Esophagus muscularis mucosa (tissue), 4 donors: ENCODE data around the gene CAGE1. TPM values are rescaled to one million over a fixed set of nuclear protein-coding genes. Genes with fewer than 3 reads are reported as not detected.

ENCODE experiments used
- DNase-seq: peaks from one replicate; pipeline ENCODE4 v3.0.0-alpha.2; 2017; ENCODE audit errors: extremely low spot score
- H3K27ac ChIP-seq, 4 donors: fragments of 200-600 bp; sonication (generic); replicated peaks in 1 of 4; 1 replicate in 3 of 4; 2 replicates in 1 of 4; pipeline ENCODE4 v1.5.1; 2016 to 2019; ENCODE audit warnings: mild to moderate bottlenecking in 1 of 4
- H3K27me3 ChIP-seq, 4 donors: fragments of 200-600 bp; sonication (generic); one replicate each; pipeline versions ENCODE4 v1.5.1 to v1.6.0; 2016 to 2019
- H3K36me3 ChIP-seq, 4 donors: fragments of 200-600 bp; sonication (generic); one replicate each; pipeline ENCODE4 v1.5.1; 2016 to 2019
- H3K4me1 ChIP-seq, 4 donors: fragments of 200-600 bp; sonication (generic); one replicate each; pipeline ENCODE4 v1.5.1; 2016 to 2019
- H3K4me3 ChIP-seq, 4 donors: fragments of 200-600 bp; sonication (generic); 1 replicate in 2 of 4; 2 replicates in 2 of 4; pipeline ENCODE4 v1.5.1; 2016 to 2019; ENCODE audit warnings: mild to moderate bottlenecking in 4 of 4, moderate library complexity in 1 of 4
- H3K9me3 ChIP-seq, 4 donors: fragments of 200-600 bp; sonication (generic); 1 replicate in 3 of 4; 2 replicates in 1 of 4; pipeline ENCODE4 v1.5.1; 2016 to 2019
- CTCF ChIP-seq, 3 experiments: fragments of 200-600 bp in 2 of 3; fragments of 450-650 bp in 1 of 3; sonication (generic) in 2 of 3; IDR thresholded peaks; one replicate each; pipeline ENCODE4 v1.5.1; 2017 to 2019; ENCODE audit warnings: antibody characterized with exemption in 3 of 3, mild to moderate bottlenecking in 2 of 3, moderate library complexity in 1 of 3
- EP300 ChIP-seq: sonication (generic); formaldehyde crosslinking; IDR thresholded peaks from one replicate; pipeline ENCODE4 v1.6.1; 2017; ENCODE audit warnings: antibody characterized with exemption
- POLR2A ChIP-seq: fragments of 450-650 bp; IDR thresholded peaks from one replicate; pipeline ENCODE4 v1.6.1; 2017; ENCODE audit warnings: antibody characterized with exemption, moderate library complexity, mild to moderate bottlenecking, low read depth
- POLR2AphosphoS5 ChIP-seq, 2 donors: sonication (generic); formaldehyde crosslinking; IDR thresholded peaks; one replicate each; pipeline ENCODE4 v1.6.1; 2017; ENCODE audit warnings: antibody characterized with exemption in 2 of 2
- WGBS: methylation state at CpG from one replicate; pipeline ENCODE4 v1.1.5; 2018; 5-methylcytosine and 5-hydroxymethylcytosine counted together
- intact Hi-C: fragments of 100-400 bp; cut with DNase I; formaldehyde crosslinking; loops from one replicate; pipeline ENCODE4 v1.15.1; 2023
- total RNA-seq, 4 donors: library from RNA; depleted of rRNA; stranded (reverse); fragments of >200 nt; gene quantifications; one replicate each; pipeline versions ENCODE4 v1.1.0 to v1.2.1, GENCODE V29; 2016

Gene CAGE1
- total RNA-seq, 4 donors from 2014 or later, result not detected

- Histone ChIP-seq H3K27me3 (peaks cover 0 to 7% (median 0%) of the 10 kb centered on the region in 4 donors), H3K4me1 (peaks cover 19 to 33% (median 29%) of the 10 kb centered on the region in 4 donors), H3K36me3 (peaks cover 7 to 12% (median 11%) of the 10 kb centered on the region in 4 donors), H3K9me3 (no peaks in the 10 kb centered on the region), H3K27ac (peak overlapping the region; percentile 91 to 99 (median 95)), H3K4me3 (peak overlapping the region; percentile 84 to 99 (median 96))
- no peak for DNase-seq
- intact Hi-C loops, result loop anchor here (5.0 kb wide), 1 partner anchor 279 kb away; the partner anchor contains the start of gene SNRNP48
- TF ChIP-seq CTCF (IDR thresholded peaks at IDR 0.05) (no peak), POLR2AphosphoS5 (IDR thresholded peaks at IDR 0.05) (no peak), POLR2A (no peak), EP300 (no peak)
- WGBS, result 90% methylated on average over 15 of the region's 15 CpGs
Observed at GRCh38 chr6:7313505-7314165, 75.9 kb downstream of the CAGE1 start.

- peak; percentile 92 to 97 for TF ChIP-seq POLR2AphosphoS5 (IDR thresholded peaks at IDR 0.05)
- peak; percentile 15 for TF ChIP-seq POLR2A
- no peak for TF ChIP-seq EP300
- TF ChIP-seq CTCF (IDR thresholded peaks at IDR 0.05), result peak in 2 of 3 experiments; percentile 11 to 19
- intact Hi-C loops, result loop anchor here (1.0 to 5.0 kb wide), 2 partner anchors 76 to 279 kb away; partner anchors contain the start of genes CAGE1, RIOK1 and SNRNP48
- Histone ChIP-seq H3K27me3 (peaks cover 0 to 7% (median 0%) of the 10 kb centered on the region in 4 donors), H3K4me3 (peak within 1 kb of the TSS; percentile 84 to 99 (median 96)), H3K4me1 (peaks cover 22 to 38% (median 36%) of the 10 kb centered on the region in 4 donors), H3K27ac (peak within 1 kb of the TSS; percentile 91 to 99 (median 95)), H3K9me3 (no peaks in the 10 kb centered on the region), H3K36me3 (peaks cover 7 to 20% (median 18%) of the 10 kb centered on the region in 4 donors)
- WGBS, result under 1% methylated on average over 36 of the region's 83 CpGs
- DNase-seq, result peak; percentile 98
Observed at GRCh38 chr6:7312616-7313504, 76.7 kb downstream of the CAGE1 start, which contains the start of gene SSR1. Gene SSR1 (minus strand): TSS chr6:7313199. CDS start chr6:7313120, 79 bp downstream.

GRCh38 chr6:7311917-7312615, 77.5 kb downstream of the CAGE1 start:
- intact Hi-C loops, result loop anchor here (1.0 to 5.0 kb wide), 2 partner anchors 77 to 280 kb away; partner anchors contain the start of genes CAGE1, RIOK1 and SNRNP48
- Histone ChIP-seq H3K4me1 (peaks cover 22 to 38% (median 37%) of the 10 kb centered on the region in 4 donors), H3K27ac (peak overlapping the region; percentile 91 to 99 (median 95)), H3K4me3 (peak overlapping the region; percentile 84 to 99 (median 96)), H3K27me3 (peaks cover 0 to 6% (median 0%) of the 10 kb centered on the region in 4 donors), H3K9me3 (no peaks in the 10 kb centered on the region), H3K36me3 (peaks cover 7 to 28% (median 26%) of the 10 kb centered on the region in 4 donors)
- peak; percentile 10 for DNase-seq
- no peak for TF ChIP-seq POLR2AphosphoS5 (IDR thresholded peaks at IDR 0.05)
- TF ChIP-seq CTCF (IDR thresholded peaks at IDR 0.05), result no peak
- no peak for TF ChIP-seq POLR2A
- no peak for TF ChIP-seq EP300
- 2% methylated on average over 17 of the region's 17 CpGs for WGBS

- H3K4me3 ChIP-seq, result no peak overlapping the region
- peaks cover 22 to 38% (median 37%) of the 10 kb centered on the region in 4 donors for H3K4me1 ChIP-seq
- intact Hi-C loops, result loop anchor here (5.0 kb wide), 1 partner anchor 281 kb away; the partner anchor contains the start of gene SNRNP48
- no peak for TF ChIP-seq CTCF (IDR thresholded peaks at IDR 0.05)
- H3K27me3 ChIP-seq, result no peaks in the 10 kb centered on the region
- 55% methylated on average over 1 of the region's 1 CpG for WGBS
- H3K9me3 ChIP-seq, result no peaks in the 10 kb centered on the region
- H3K36me3 ChIP-seq, result peaks cover 7 to 36% (median 33%) of the 10 kb centered on the region in 4 donors
- no peak overlapping the region for H3K27ac ChIP-seq
- no peak for DNase-seq
Observed at GRCh38 chr6:7311176-7311575, 78.4 kb downstream of the CAGE1 start.
